Endometrial microvascular endothelial cells (primary cell): Measurements from ENCODE around the gene KLHL30. TPM values are rescaled to one million over a fixed set of nuclear protein-coding genes. Genes with fewer than 3 reads are reported as not detected.

Source experiments
- total RNA-seq: library from RNA; depleted of rRNA; stranded (reverse); fragments of >200 nt; gene quantifications from one replicate; pipeline ENCODE4 v1.2.3, GENCODE V29; 2015; ENCODE audit errors: inconsistent ontology term

KLHL30 gene
- total RNA-seq, 1 donor from 2014 or later = not detected

Other genes starting within 250 kb of the KLHL30 start
- 70.3 TPM for gene UBE2F, start 171.7 kb upstream of the KLHL30 start, total RNA-seq
- gene SCLY, start 77.7 kb upstream of the KLHL30 start, total RNA-seq = 40.5 TPM
- gene ESPNL, start 38.3 kb upstream of the KLHL30 start, total RNA-seq = not detected
- not detected for gene ERFE, start 20.3 kb downstream of the KLHL30 start, total RNA-seq
- 24.2 TPM for gene ILKAP, start 65.0 kb downstream of the KLHL30 start, total RNA-seq
- 1.1 TPM for gene HES6, start 101.4 kb downstream of the KLHL30 start, total RNA-seq
- 1.4 TPM for gene PER2, start 149.9 kb downstream of the KLHL30 start, total RNA-seq
- gene TRAF3IP1, start 181.8 kb downstream of the KLHL30 start, total RNA-seq = 3.5 TPM